ENCODE results near the gene ATP2A3.

The ATP2A3 gene

DNA sequence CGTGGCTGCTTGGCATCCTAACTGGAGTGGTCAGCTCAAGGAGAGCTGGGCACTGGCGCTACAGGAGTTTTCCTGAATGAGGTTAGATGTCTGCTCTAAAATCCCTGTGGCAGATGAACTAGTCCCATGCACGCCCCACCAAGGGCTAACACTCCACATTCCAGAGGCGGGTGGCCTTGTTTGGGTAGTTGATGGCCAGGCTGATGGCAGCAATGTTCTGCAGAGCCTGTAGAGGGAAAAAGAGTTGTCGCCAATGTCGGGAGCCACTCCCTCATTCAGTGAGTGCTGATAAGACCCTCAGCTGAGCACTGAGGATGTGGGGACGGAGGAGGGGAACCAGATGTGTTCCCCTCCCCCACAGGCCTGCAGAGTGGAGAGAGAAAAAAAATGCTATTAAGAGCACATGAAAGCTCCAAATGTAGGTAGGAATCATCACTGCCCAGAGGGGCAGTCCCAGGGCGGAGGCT lies 42.5 kb upstream of the ATP2A3 start:
- DNase-seq (ENCODE audit: low read depth in 1 of 2, low spot score in 1 of 2) = no peak
- Histone ChIP-seq H3K27me3 (ENCODE audit: insufficient read depth, poor library complexity, severe bottlenecking) (no peaks in the 10 kb centered on the region), H3K27ac (replicated peaks) (no peak overlapping the region), H3K4me3 (replicated peaks; ENCODE audit: insufficient read depth, low read length) (no peak overlapping the region)
- TF ChIP-seq, protein P1, sequence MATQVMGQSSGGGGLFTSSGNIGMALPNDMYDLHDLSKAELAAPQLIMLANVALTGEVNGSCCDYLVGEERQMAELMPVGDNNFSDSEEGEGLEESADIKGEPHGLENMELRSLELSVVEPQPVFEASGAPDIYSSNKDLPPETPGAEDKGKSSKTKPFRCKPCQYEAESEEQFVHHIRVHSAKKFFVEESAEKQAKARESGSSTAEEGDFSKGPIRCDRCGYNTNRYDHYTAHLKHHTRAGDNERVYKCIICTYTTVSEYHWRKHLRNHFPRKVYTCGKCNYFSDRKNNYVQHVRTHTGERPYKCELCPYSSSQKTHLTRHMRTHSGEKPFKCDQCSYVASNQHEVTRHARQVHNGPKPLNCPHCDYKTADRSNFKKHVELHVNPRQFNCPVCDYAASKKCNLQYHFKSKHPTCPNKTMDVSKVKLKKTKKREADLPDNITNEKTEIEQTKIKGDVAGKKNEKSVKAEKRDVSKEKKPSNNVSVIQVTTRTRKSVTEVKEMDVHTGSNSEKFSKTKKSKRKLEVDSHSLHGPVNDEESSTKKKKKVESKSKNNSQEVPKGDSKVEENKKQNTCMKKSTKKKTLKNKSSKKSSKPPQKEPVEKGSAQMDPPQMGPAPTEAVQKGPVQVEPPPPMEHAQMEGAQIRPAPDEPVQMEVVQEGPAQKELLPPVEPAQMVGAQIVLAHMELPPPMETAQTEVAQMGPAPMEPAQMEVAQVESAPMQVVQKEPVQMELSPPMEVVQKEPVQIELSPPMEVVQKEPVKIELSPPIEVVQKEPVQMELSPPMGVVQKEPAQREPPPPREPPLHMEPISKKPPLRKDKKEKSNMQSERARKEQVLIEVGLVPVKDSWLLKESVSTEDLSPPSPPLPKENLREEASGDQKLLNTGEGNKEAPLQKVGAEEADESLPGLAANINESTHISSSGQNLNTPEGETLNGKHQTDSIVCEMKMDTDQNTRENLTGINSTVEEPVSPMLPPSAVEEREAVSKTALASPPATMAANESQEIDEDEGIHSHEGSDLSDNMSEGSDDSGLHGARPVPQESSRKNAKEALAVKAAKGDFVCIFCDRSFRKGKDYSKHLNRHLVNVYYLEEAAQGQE (IDR thresholded peaks at IDR 0.05; ENCODE audit: insufficient replicate concordance, low read depth) = no peak
- TF ChIP-seq, protein P2, sequence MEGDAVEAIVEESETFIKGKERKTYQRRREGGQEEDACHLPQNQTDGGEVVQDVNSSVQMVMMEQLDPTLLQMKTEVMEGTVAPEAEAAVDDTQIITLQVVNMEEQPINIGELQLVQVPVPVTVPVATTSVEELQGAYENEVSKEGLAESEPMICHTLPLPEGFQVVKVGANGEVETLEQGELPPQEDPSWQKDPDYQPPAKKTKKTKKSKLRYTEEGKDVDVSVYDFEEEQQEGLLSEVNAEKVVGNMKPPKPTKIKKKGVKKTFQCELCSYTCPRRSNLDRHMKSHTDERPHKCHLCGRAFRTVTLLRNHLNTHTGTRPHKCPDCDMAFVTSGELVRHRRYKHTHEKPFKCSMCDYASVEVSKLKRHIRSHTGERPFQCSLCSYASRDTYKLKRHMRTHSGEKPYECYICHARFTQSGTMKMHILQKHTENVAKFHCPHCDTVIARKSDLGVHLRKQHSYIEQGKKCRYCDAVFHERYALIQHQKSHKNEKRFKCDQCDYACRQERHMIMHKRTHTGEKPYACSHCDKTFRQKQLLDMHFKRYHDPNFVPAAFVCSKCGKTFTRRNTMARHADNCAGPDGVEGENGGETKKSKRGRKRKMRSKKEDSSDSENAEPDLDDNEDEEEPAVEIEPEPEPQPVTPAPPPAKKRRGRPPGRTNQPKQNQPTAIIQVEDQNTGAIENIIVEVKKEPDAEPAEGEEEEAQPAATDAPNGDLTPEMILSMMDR (IDR thresholded peaks at IDR 0.05; ENCODE audit: insufficient read depth, low read length) = no peak
- TF ChIP-seq POLR2AphosphoS5 (IDR thresholded peaks at IDR 0.05; ENCODE audit: low read depth) (no peak), GABPA (IDR thresholded peaks at IDR 0.05; ENCODE audit: low read depth) (no peak), SPI1 (IDR thresholded peaks at IDR 0.05; ENCODE audit: borderline replicate concordance, low read depth) (no peak)

DNA sequence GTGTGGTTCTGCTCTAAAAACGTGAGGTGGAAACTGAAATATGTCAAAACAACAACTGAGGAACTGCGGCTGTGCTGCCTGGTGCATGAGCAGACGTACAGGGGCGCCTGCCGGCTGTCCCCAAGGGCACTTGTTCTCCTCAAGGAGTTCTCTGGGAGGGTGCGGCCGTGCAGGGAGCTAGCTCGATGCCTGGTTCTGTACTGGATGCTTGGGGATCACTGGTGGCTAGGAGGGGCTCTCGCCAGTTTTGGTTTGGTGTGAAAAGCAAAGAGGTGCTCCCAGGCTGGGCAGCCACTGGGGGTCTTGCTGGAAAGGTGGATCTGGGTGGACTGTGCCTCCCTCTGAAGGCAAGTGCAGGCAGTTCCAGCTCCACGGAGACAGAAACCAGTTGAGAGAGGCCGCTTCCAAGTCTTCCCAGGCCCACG lies 41.9 kb upstream of the ATP2A3 start:
- Histone ChIP-seq H3K27ac (replicated peaks) (no peak overlapping the region), H3K27me3 (ENCODE audit: insufficient read depth, poor library complexity, severe bottlenecking) (no peaks in the 10 kb centered on the region), H3K4me3 (replicated peaks; ENCODE audit: insufficient read depth, low read length) (no peak overlapping the region)
- no peak for DNase-seq (ENCODE audit: low read depth in 1 of 2, low spot score in 1 of 2)
- TF ChIP-seq, protein P2 (IDR thresholded peaks at IDR 0.05; ENCODE audit: insufficient read depth, low read length) = no peak
- TF ChIP-seq SPI1 (IDR thresholded peaks at IDR 0.05; ENCODE audit: borderline replicate concordance, low read depth) = no peak
- TF ChIP-seq, protein P1 (IDR thresholded peaks at IDR 0.05; ENCODE audit: insufficient replicate concordance, low read depth) = no peak
- no peak for TF ChIP-seq GABPA (IDR thresholded peaks at IDR 0.05; ENCODE audit: low read depth)
- no peak for TF ChIP-seq POLR2AphosphoS5 (IDR thresholded peaks at IDR 0.05; ENCODE audit: low read depth)

DNA sequence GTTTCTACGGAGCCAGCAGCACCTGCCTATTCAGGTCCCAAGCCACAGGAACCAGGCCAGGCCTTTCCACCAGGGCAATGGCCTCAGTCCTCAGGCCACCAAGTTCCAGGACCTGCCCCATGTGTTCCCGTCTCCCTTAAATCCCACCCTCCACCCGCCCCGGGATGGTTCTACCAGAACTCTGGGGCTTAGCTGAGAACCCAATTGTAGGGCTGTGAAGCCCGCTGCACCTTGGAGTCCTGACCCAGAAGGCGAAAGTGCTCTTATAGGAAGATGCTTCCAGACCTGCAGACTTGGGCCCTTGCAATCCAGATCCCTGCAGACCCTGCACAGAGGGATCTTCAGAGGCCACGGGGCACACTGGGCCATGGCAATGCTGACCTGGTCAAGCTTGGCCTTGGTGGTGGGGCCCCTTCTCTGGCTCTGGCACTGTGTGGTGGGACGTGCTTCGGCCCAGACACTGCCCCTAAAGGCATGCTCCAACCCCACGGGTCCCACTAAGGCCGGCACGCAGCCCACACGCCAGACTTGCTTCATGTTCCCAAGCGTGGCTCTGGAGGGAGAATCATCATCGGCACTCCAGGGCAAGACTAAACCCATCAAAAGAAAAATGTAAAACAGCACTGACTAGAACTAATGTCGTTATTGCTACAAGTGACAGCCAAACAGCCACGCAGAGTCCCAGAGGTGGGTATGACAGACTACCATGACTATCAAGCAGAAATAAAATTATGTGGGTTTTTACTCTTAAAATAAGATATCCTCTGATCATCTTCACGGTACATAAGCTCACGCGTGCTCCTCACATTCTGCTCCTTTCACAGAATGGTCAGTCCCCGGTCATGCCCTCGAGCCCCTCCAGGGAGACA lies 41.3 kb upstream of the ATP2A3 start:
- H3K4me3 ChIP-seq (replicated peaks; ENCODE audit: insufficient read depth, low read length) = no peak overlapping the region
- no peak for DNase-seq (ENCODE audit: low read depth in 1 of 2, low spot score in 1 of 2)
- no peak overlapping the region for H3K27ac ChIP-seq (replicated peaks)
- no peaks in the 10 kb centered on the region for H3K27me3 ChIP-seq (ENCODE audit: insufficient read depth, poor library complexity, severe bottlenecking)
- TF ChIP-seq, protein P1 (IDR thresholded peaks at IDR 0.05; ENCODE audit: insufficient replicate concordance, low read depth) = no peak
- TF ChIP-seq, protein P2 (IDR thresholded peaks at IDR 0.05; ENCODE audit: insufficient read depth, low read length) = no peak
- no peak for TF ChIP-seq SPI1 (IDR thresholded peaks at IDR 0.05; ENCODE audit: borderline replicate concordance, low read depth)
- TF ChIP-seq POLR2AphosphoS5 (IDR thresholded peaks at IDR 0.05; ENCODE audit: low read depth) = no peak
- no peak for TF ChIP-seq GABPA (IDR thresholded peaks at IDR 0.05; ENCODE audit: low read depth)

All from HL-60 (cell line).